ENCODE measurements around the gene ABO.
"Not testable (repeated sequence)": the region's sequence is repeated elsewhere in the genome, so short reads cannot be mapped to it uniquely, and the experiment has no call there.

Gene ABO

GRCh38 chr9:133275105-133276000, at the start of gene ABO:
Gene ABO (minus strand): TSS chr9:133275201.
- no peak for DNase-seq (ENCODE audit: insufficient read length, low spot score)
- no peak for FAIRE-seq
- TF ChIP-seq CTCF (IDR thresholded peaks at IDR 0.05; ENCODE audit: insufficient read depth, missing control alignments): no peak

- DNase-seq (ENCODE audit: insufficient read length, low spot score) (no peak), FAIRE-seq (no peak)
Observed at GRCh38 chr9:133323991-133324703, 49.1 kb upstream of the ABO start.

GRCh38 chr9:133323211-133323610, 48.2 kb upstream of the ABO start:
- FAIRE-seq (no peak), DNase-seq (ENCODE audit: insufficient read length, low spot score) (no peak)
- TF ChIP-seq CTCF (IDR thresholded peaks at IDR 0.05; ENCODE audit: insufficient read depth, missing control alignments): no peak

More at GRCh38 chr9:133323991-133324703, 49.1 kb upstream of the ABO start:
- no peak for TF ChIP-seq CTCF (IDR thresholded peaks at IDR 0.05; ENCODE audit: insufficient read depth, missing control alignments)

- DNase-seq (ENCODE audit: insufficient read length, low spot score): no peak
- FAIRE-seq: no peak
- TF ChIP-seq CTCF (IDR thresholded peaks at IDR 0.05; ENCODE audit: insufficient read depth, missing control alignments): no peak
Observed at GRCh38 chr9:133322701-133323100, 47.7 kb upstream of the ABO start.

GRCh38 chr9:133321411-133321935, 46.5 kb upstream of the ABO start:
- TF ChIP-seq CTCF (IDR thresholded peaks at IDR 0.05; ENCODE audit: insufficient read depth, missing control alignments): no peak
- no peak for FAIRE-seq

GRCh38 chr9:133320421-133320881, 45.5 kb upstream of the ABO start:
- TF ChIP-seq CTCF (IDR thresholded peaks at IDR 0.05; ENCODE audit: insufficient read depth, missing control alignments): no peak
- no peak for FAIRE-seq
- no peak for DNase-seq (ENCODE audit: insufficient read length, low spot score)

More at GRCh38 chr9:133321411-133321935, 46.5 kb upstream of the ABO start:
- no peak for DNase-seq (ENCODE audit: insufficient read length, low spot score)

- FAIRE-seq; DNase-seq (ENCODE audit: insufficient read length, low spot score): not testable (repeated sequence)
Observed at GRCh38 chr9:133317551-133317950, 42.5 kb upstream of the ABO start.

All from D721Med (cell line).